Activated naive CD8-positive, alpha-beta T cell treated with anti-CD3 and anti-CD28 coated beads, Interleukin-2, amount 50 U/mL, for 24 hours (primary cell): ENCODE data around the gene PPM1L.
A peak's percentile ranks its signal among the peaks of the same experiment; 100 is the strongest.

Experiments used
- ATAC-seq: fragments of 150-1000 bp; cut with Tn5 transposase; one replicate; pipeline ENCODE4 v1.10.0; 2021
- DNase-seq: peaks from one replicate; pipeline ENCODE4 v3.0.0; 2021
- H3K27ac Mint-ChIP-seq: one replicate; pipeline ENCODE4 v1.8.0; 2021; ENCODE audit warnings: mild to moderate bottlenecking, mixed read lengths
- H3K27me3 Mint-ChIP-seq: one replicate; pipeline ENCODE4 v1.8.0; 2021; ENCODE audit warnings: mixed read lengths
- H3K36me3 Mint-ChIP-seq: one replicate; pipeline ENCODE4 v1.8.0; 2021; ENCODE audit warnings: low read depth, mixed read lengths
- H3K4me1 Mint-ChIP-seq: one replicate; pipeline ENCODE4 v1.8.0; 2021; ENCODE audit warnings: mixed read lengths
- H3K4me3 Mint-ChIP-seq: one replicate; pipeline ENCODE4 v1.8.0; 2021; ENCODE audit warnings: mild to moderate bottlenecking, moderate library complexity, mixed read lengths
- H3K9me3 Mint-ChIP-seq: one replicate; pipeline ENCODE4 v1.8.0; 2021; ENCODE audit warnings: mixed read lengths

PPM1L gene

GRCh38 chr3:161081633-161082032 lies 325.6 kb downstream of the PPM1L start:
- ATAC-seq, result peak; percentile 65
- no peak for DNase-seq
- Mint-ChIP-seq H3K27ac (no peak overlapping the region), H3K27me3 (no peaks in the 10 kb centered on the region), H3K36me3 (no peaks in the 10 kb centered on the region), H3K9me3 (no peaks in the 10 kb centered on the region), H3K4me3 (no peak overlapping the region), H3K4me1 (peaks cover 24% of the 10 kb centered on the region)

- no peak for DNase-seq
- H3K4me3 Mint-ChIP-seq, result no peak overlapping the region
- H3K27ac Mint-ChIP-seq, result no peak overlapping the region
- no peaks in the 10 kb centered on the region for H3K27me3 Mint-ChIP-seq
- no peaks in the 10 kb centered on the region for H3K36me3 Mint-ChIP-seq
- no peak for ATAC-seq
- H3K4me1 Mint-ChIP-seq, result peaks cover 24% of the 10 kb centered on the region
- H3K9me3 Mint-ChIP-seq, result no peaks in the 10 kb centered on the region
Measured at GRCh38 chr3:161082063-161082462, 326.0 kb downstream of the PPM1L start.

DNA sequence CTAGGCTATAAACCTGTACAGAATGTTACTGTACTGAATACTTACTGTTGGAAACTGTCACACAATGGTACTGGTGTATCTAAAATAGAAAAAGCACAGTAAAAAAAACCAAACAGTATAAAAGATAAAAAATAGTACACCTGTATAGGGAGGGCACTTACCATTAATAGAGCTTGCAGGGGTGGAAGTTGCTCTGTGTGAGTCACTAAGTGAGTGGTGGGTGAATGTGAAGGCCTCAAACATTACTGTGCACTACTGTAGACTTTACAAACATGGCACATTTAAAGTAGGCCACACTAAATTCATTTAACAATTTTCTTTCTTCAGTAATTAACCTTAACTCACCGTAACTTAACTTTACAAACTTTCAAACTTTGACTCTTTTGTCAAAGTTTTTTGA lies 327.1 kb downstream of the PPM1L start:
- no peaks in the 10 kb centered on the region for H3K9me3 Mint-ChIP-seq

GRCh38 chr3:161084277-161084676 lies 328.2 kb downstream of the PPM1L start:
- H3K4me3 Mint-ChIP-seq, result no peak overlapping the region
- H3K27me3 Mint-ChIP-seq, result no peaks in the 10 kb centered on the region
- no peaks in the 10 kb centered on the region for H3K9me3 Mint-ChIP-seq
- DNase-seq (no peak), ATAC-seq (no peak)
- no peak overlapping the region for H3K27ac Mint-ChIP-seq
- peaks cover 15% of the 10 kb centered on the region for H3K4me1 Mint-ChIP-seq
- no peaks in the 10 kb centered on the region for H3K36me3 Mint-ChIP-seq

More for the DNA sequence above, 327.1 kb downstream of the PPM1L start:
- ATAC-seq (peak; percentile 34), DNase-seq (no peak)
- H3K27me3 Mint-ChIP-seq, result no peaks in the 10 kb centered on the region
- peaks cover 16% of the 10 kb centered on the region for H3K4me1 Mint-ChIP-seq
- H3K4me3 Mint-ChIP-seq, result no peak overlapping the region
- H3K36me3 Mint-ChIP-seq, result no peaks in the 10 kb centered on the region
- no peak overlapping the region for H3K27ac Mint-ChIP-seq

GRCh38 chr3:161093895-161094294 lies 337.9 kb downstream of the PPM1L start:
- no peak overlapping the region for H3K4me3 Mint-ChIP-seq
- H3K4me1 Mint-ChIP-seq, result no peaks in the 10 kb centered on the region
- DNase-seq (no peak), ATAC-seq (no peak)
- H3K36me3 Mint-ChIP-seq, result no peaks in the 10 kb centered on the region
- H3K27ac Mint-ChIP-seq, result no peak overlapping the region
- no peaks in the 10 kb centered on the region for H3K9me3 Mint-ChIP-seq
- peaks cover 1% of the 10 kb centered on the region for H3K27me3 Mint-ChIP-seq

DNA sequence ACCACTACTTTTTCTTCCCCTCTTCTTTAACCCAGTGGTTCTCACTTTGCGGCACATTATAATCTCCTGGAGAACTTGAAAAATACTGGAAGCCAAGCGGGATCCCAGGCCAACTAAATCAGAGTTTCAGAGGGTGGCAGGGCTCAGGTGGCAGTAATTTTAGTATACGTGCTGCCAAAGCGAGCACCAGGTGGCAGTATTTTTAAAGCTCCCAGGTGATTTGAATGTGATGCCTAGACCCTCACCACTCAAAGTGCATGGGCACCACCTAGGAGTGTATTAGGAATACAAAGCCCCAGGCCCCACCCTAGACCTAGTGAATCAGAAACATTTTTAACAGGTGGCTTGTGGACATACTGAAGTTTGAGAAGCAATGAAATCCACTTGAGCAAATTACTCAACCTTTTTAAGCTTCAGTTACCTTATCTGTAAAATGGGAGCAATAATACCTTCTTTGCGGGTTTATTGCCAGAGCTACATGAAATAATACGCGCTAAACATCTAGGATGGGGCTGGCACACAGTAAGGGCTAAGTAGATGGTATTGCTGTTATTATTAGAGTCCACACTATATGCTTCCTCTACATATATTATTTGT lies 340.8 kb downstream of the PPM1L start:
- no peaks in the 10 kb centered on the region for H3K4me1 Mint-ChIP-seq
- H3K9me3 Mint-ChIP-seq, result no peaks in the 10 kb centered on the region
- peak; percentile 54 for ATAC-seq
- H3K27ac Mint-ChIP-seq, result no peak overlapping the region
- H3K4me3 Mint-ChIP-seq, result no peak overlapping the region
- H3K36me3 Mint-ChIP-seq, result no peaks in the 10 kb centered on the region
- DNase-seq, result no peak
- no peaks in the 10 kb centered on the region for H3K27me3 Mint-ChIP-seq

- H3K4me1 Mint-ChIP-seq, result peaks cover 10% of the 10 kb centered on the region
- ATAC-seq (no peak), DNase-seq (no peak)
- H3K4me3 Mint-ChIP-seq, result no peak overlapping the region
- peaks cover 20% of the 10 kb centered on the region for H3K27me3 Mint-ChIP-seq
- H3K36me3 Mint-ChIP-seq, result peaks cover 2% of the 10 kb centered on the region
- no peaks in the 10 kb centered on the region for H3K9me3 Mint-ChIP-seq
- H3K27ac Mint-ChIP-seq, result no peak overlapping the region
Measured at GRCh38 chr3:161100994-161101393, 345.0 kb downstream of the PPM1L start.

DNA sequence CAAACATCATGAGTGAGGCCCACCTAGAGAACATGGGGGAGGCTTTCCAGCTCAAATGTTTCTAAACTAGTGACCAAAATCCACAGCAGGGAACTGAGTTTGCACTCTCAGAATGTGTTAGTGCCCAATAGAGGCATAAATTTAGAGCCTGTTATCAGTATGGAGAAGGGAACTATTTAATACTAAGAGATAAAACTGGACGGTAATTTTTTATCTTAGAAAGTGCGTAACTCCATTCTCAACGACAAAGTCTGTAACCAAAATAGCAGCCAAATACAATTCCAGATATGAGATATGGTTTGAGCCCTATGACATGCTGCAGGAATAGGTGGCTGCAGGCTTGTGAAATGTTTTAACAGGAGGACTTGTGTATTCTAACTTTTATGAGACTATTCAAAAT lies 345.6 kb downstream of the PPM1L start:
- Mint-ChIP-seq H3K27me3 (peaks cover 20% of the 10 kb centered on the region), H3K36me3 (peaks cover 2% of the 10 kb centered on the region), H3K4me1 (peaks cover 10% of the 10 kb centered on the region), H3K27ac (no peak overlapping the region), H3K4me3 (no peak overlapping the region), H3K9me3 (no peaks in the 10 kb centered on the region)
- DNase-seq (no peak), ATAC-seq (no peak)

GRCh38 chr3:161103776-161104385 lies 347.9 kb downstream of the PPM1L start:
- Mint-ChIP-seq H3K27me3 (peaks cover 20% of the 10 kb centered on the region), H3K27ac (no peak overlapping the region), H3K4me3 (peak overlapping the region; percentile 70), H3K36me3 (peaks cover 2% of the 10 kb centered on the region), H3K9me3 (no peaks in the 10 kb centered on the region), H3K4me1 (peaks cover 10% of the 10 kb centered on the region)
- DNase-seq (no peak), ATAC-seq (no peak)

GRCh38 chr3:161104561-161105551 lies 348.8 kb downstream of the PPM1L start, which contains the start of gene B3GALNT1:
B3GALNT1 (minus strand) TSS chr3:161105349; CDS start chr3:161086754, 18,595 bp downstream.
- H3K4me3 Mint-ChIP-seq, result peak within 1 kb of the TSS; percentile 70
- H3K36me3 Mint-ChIP-seq, result peaks cover 2% of the 10 kb centered on the region
- no peaks in the 10 kb centered on the region for H3K9me3 Mint-ChIP-seq
- ATAC-seq, result peak; percentile 67
- H3K4me1 Mint-ChIP-seq, result peaks cover 10% of the 10 kb centered on the region
- H3K27ac Mint-ChIP-seq, result peak within 1 kb of the TSS; percentile 43
- peak; percentile 41 for DNase-seq
- H3K27me3 Mint-ChIP-seq, result peaks cover 23% of the 10 kb centered on the region

- ATAC-seq, result no peak
- DNase-seq, result no peak
- no peaks in the 10 kb centered on the region for H3K9me3 Mint-ChIP-seq
- peaks cover 10% of the 10 kb centered on the region for H3K4me1 Mint-ChIP-seq
- no peak overlapping the region for H3K4me3 Mint-ChIP-seq
- H3K27ac Mint-ChIP-seq, result no peak overlapping the region
- peaks cover 25% of the 10 kb centered on the region for H3K27me3 Mint-ChIP-seq
- peaks cover 2% of the 10 kb centered on the region for H3K36me3 Mint-ChIP-seq
Measured at GRCh38 chr3:161107311-161107710, 351.3 kb downstream of the PPM1L start.

GRCh38 chr3:161108840-161109239 lies 352.8 kb downstream of the PPM1L start:
- no peak overlapping the region for H3K27ac Mint-ChIP-seq
- peaks cover 20% of the 10 kb centered on the region for H3K27me3 Mint-ChIP-seq
- H3K36me3 Mint-ChIP-seq, result peaks cover 2% of the 10 kb centered on the region
- H3K4me1 Mint-ChIP-seq, result peaks cover 10% of the 10 kb centered on the region
- DNase-seq (no peak), ATAC-seq (peak; percentile 18)
- no peaks in the 10 kb centered on the region for H3K9me3 Mint-ChIP-seq
- no peak overlapping the region for H3K4me3 Mint-ChIP-seq

DNA sequence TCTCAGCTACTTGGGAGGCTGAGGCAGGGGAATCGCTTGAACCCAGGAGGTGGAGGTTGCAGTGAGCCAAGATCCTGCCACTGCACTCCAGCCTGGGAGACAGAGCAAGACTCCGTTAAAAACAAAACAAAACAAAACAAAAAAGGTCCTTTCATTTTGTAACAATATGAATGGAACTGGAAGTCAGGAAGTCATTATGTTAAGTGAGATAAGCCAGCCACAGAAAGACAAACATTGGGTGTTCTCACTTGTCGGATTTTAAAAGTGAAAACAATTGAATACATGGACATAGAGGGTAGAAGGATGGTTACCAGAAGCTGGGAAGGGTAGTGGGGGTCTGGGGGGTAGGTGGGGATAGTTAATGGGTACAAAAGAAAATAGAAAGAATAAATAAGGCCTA lies 361.6 kb downstream of the PPM1L start:
- Mint-ChIP-seq H3K27me3 (peaks cover 8% of the 10 kb centered on the region), H3K9me3 (peaks cover 39% of the 10 kb centered on the region), H3K4me1 (no peaks in the 10 kb centered on the region), H3K4me3 (no peak overlapping the region), H3K36me3 (peaks cover 2% of the 10 kb centered on the region), H3K27ac (no peak overlapping the region)
- DNase-seq, result no peak
- no peak for ATAC-seq

- Mint-ChIP-seq H3K27me3 (no peaks in the 10 kb centered on the region), H3K4me1 (no peaks in the 10 kb centered on the region), H3K9me3 (peaks cover 11% of the 10 kb centered on the region), H3K4me3 (no peak overlapping the region), H3K36me3 (peaks cover 2% of the 10 kb centered on the region), H3K27ac (no peak overlapping the region)
- DNase-seq (no peak), ATAC-seq (no peak)
Measured at GRCh38 chr3:161126495-161126894, 370.5 kb downstream of the PPM1L start.
